Activated naive CD4-positive, alpha-beta T cell treated with anti-CD3 and anti-CD28 coated beads for 36 hours (primary cell): ENCODE results near the gene SLC13A4. TPM values are rescaled to one million over a fixed set of nuclear protein-coding genes. Genes with fewer than 3 reads are reported as not detected.
"Not testable (repeated sequence)": the region's sequence is repeated elsewhere in the genome, so short reads cannot be mapped to it uniquely, and the experiment has no call there.

Experiments
- CTCF ChIA-PET: fragments of 350-600 bp; sonication (Branson Sonifier 250); formaldehyde crosslinking; loops from one replicate; lab custom pipeline; 2021; ENCODE audit warnings: antibody characterized with exemption; lab: Charles Lee
- DNase-seq: peaks from one replicate; pipeline ENCODE4 v3.0.0-alpha.2; 2020
- H3K27ac Mint-ChIP-seq: one replicate; pipeline ENCODE4 v1.8.0; 2021; ENCODE audit warnings: mild to moderate bottlenecking, mixed read lengths
- H3K27me3 Mint-ChIP-seq: one replicate; pipeline ENCODE4 v1.8.0; 2021; ENCODE audit warnings: low read depth, mixed read lengths
- H3K36me3 Mint-ChIP-seq: one replicate; pipeline ENCODE4 v1.8.0; 2021; ENCODE audit warnings: low read depth, mixed read lengths
- H3K4me1 Mint-ChIP-seq: one replicate; pipeline ENCODE4 v1.8.0; 2021; ENCODE audit warnings: low read depth, mixed read lengths
- H3K4me3 Mint-ChIP-seq: one replicate; pipeline ENCODE4 v1.8.0; 2021; ENCODE audit warnings: mild to moderate bottlenecking, moderate library complexity, mixed read lengths
- H3K9me3 Mint-ChIP-seq: one replicate; pipeline ENCODE4 v1.8.0; 2021; ENCODE audit warnings: mixed read lengths
- intact Hi-C: fragments of 100-400 bp; cut with micrococcal nuclease; formaldehyde crosslinking; loops from one replicate; pipeline ENCODE4 v1.15.1; 2023
- total RNA-seq, 2 experiments: library from RNA; stranded (reverse); gene quantifications; one replicate each; pipeline ENCODE4 v1.2.3, GENCODE V29; 2021

Gene SLC13A4, protein sequence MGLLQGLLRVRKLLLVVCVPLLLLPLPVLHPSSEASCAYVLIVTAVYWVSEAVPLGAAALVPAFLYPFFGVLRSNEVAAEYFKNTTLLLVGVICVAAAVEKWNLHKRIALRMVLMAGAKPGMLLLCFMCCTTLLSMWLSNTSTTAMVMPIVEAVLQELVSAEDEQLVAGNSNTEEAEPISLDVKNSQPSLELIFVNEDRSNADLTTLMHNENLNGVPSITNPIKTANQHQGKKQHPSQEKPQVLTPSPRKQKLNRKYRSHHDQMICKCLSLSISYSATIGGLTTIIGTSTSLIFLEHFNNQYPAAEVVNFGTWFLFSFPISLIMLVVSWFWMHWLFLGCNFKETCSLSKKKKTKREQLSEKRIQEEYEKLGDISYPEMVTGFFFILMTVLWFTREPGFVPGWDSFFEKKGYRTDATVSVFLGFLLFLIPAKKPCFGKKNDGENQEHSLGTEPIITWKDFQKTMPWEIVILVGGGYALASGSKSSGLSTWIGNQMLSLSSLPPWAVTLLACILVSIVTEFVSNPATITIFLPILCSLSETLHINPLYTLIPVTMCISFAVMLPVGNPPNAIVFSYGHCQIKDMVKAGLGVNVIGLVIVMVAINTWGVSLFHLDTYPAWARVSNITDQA
- not detected for total RNA-seq

DNA sequence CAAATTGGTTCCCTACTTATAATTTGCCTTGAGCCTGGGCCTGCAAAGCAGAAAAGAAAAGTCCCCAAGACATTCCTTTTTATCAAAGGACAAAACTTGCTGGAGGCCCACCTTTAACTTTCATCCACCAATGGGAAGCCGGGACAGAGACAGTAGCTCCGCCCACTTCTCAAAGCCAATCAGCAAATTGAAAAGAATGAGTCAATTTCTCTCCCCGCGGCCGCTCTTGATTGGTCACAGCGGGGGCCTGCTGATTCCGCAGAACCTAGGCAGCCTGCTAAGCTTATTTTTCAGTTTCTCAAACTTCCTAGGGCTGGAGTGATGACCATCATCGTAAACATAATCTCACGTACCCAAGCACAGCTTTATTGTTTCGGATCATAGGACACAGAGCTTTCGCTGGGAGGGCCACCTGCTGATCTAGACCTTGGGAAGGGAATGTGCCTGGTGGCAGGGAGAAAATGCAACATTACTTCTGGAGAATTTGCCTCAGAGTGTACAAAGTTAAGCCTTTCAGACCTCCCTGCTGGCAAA is at the start of gene SLC13A4:
Gene SLC13A4, minus strand, starts transcription at position 51 of the 534 bp plus-strand sequence. CDS start 690 bp downstream, outside the sequence.
- intact Hi-C loops = no loop called here
- Mint-ChIP-seq H3K27me3 (peaks cover 5% of the 10 kb centered on the region), H3K9me3 (no peaks in the 10 kb centered on the region), H3K27ac (no peak within 1 kb of the TSS), H3K36me3 (no peaks in the 10 kb centered on the region), H3K4me3 (no peak within 1 kb of the TSS), H3K4me1 (no peaks in the 10 kb centered on the region)
- DNase-seq = no peak
- CTCF ChIA-PET = no interaction called here

GRCh38 chr7:135775915-135776314 is 47.9 kb upstream of the SLC13A4 start:
- peaks cover 14% of the 10 kb centered on the region for H3K27me3 Mint-ChIP-seq

GRCh38 chr7:135775230-135775629 is 47.2 kb upstream of the SLC13A4 start:
- Mint-ChIP-seq H3K9me3 (no peaks in the 10 kb centered on the region), H3K36me3 (no peaks in the 10 kb centered on the region), H3K27me3 (peaks cover 14% of the 10 kb centered on the region), H3K4me1 (no peaks in the 10 kb centered on the region), H3K4me3 (no peak overlapping the region), H3K27ac (no peak overlapping the region)
- intact Hi-C loops = no loop called here
- CTCF ChIA-PET = no interaction called here
- DNase-seq = no peak

More at GRCh38 chr7:135775915-135776314, 47.9 kb upstream of the SLC13A4 start:
- H3K9me3 Mint-ChIP-seq, H3K36me3 Mint-ChIP-seq, H3K4me1 Mint-ChIP-seq, intact Hi-C loops, CTCF ChIA-PET, H3K27ac Mint-ChIP-seq, H3K4me3 Mint-ChIP-seq, DNase-seq: not testable (repeated sequence)

DNA sequence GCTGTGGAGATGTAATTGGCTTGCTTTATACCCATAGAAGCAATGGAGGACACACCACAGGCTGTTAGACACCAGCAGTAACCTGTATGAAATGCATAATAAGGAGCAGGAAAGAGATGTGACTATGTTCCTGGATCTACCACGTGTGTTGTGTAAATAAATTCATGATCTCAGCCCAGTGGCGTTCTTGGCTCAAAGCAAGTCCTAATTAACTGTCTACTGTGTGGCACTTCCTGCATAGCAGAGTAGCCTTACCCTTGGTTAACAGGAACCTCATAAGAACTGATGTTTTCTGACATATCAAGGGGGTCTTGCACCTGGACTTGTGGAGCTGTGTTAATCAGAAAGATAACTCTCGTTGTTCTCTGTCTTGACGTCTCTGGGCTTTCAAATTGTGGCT is 46.3 kb upstream of the SLC13A4 start:
- Mint-ChIP-seq H3K4me3 (no peak overlapping the region), H3K27me3 (peaks cover 14% of the 10 kb centered on the region), H3K36me3 (no peaks in the 10 kb centered on the region), H3K27ac (no peak overlapping the region), H3K9me3 (no peaks in the 10 kb centered on the region), H3K4me1 (no peaks in the 10 kb centered on the region)
- DNase-seq = no peak
- CTCF ChIA-PET = interaction anchor here (0.6 kb wide), 1 partner anchor 60 kb away, joined by 6 read pairs; no protein-coding TSS in a partner anchor
- intact Hi-C loops = no loop called here

GRCh38 chr7:135773464-135773863 is 45.5 kb upstream of the SLC13A4 start:
- Mint-ChIP-seq H3K4me1 (no peaks in the 10 kb centered on the region), H3K36me3 (no peaks in the 10 kb centered on the region), H3K4me3 (no peak overlapping the region), H3K9me3 (no peaks in the 10 kb centered on the region), H3K27me3 (peaks cover 16% of the 10 kb centered on the region), H3K27ac (no peak overlapping the region)
- CTCF ChIA-PET = no interaction called here
- DNase-seq = no peak
- intact Hi-C loops = no loop called here

- Mint-ChIP-seq H3K4me3 (no peak overlapping the region), H3K27me3 (peaks cover 13% of the 10 kb centered on the region), H3K9me3 (no peaks in the 10 kb centered on the region), H3K27ac (no peak overlapping the region), H3K36me3 (no peaks in the 10 kb centered on the region), H3K4me1 (no peaks in the 10 kb centered on the region)
- DNase-seq = no peak
- CTCF ChIA-PET = interaction anchor here (0.5 to 1.3 kb wide), 2 partner anchors 97 to 151 kb away, joined by 3 to 4 read pairs; no protein-coding TSS in a partner anchor
- intact Hi-C loops = no loop called here
Measured at GRCh38 chr7:135772639-135773222, 44.7 kb upstream of the SLC13A4 start.

- intact Hi-C loops = no loop called here
- CTCF ChIA-PET = interaction anchor here (0.5 to 1.3 kb wide), 2 partner anchors 97 to 150 kb away, joined by 3 to 4 read pairs; no protein-coding TSS in a partner anchor
- Mint-ChIP-seq H3K36me3 (no peaks in the 10 kb centered on the region), H3K9me3 (no peaks in the 10 kb centered on the region), H3K4me1 (no peaks in the 10 kb centered on the region), H3K27ac (no peak overlapping the region), H3K4me3 (no peak overlapping the region), H3K27me3 (peaks cover 10% of the 10 kb centered on the region)
- DNase-seq = no peak
Measured at GRCh38 chr7:135771961-135772638, 44.1 kb upstream of the SLC13A4 start.

DNA sequence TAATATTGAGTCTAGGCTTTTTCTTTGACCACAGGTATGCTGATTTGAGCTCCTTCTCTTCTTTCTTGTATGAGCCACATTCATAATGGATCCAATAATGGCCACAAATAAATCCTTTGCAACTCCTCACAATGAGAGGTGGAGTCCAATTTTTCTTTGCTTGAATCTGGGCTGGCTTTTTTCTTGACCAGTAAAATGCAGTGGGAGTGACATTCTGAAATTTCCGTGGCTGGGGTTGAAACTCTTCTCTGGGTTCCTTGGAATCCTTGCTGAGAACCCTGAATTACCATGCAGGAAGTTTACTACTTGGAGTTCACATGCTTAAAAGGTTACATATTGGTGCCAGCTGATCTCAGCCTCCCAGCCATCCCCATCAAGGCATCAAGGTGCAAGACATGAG is 43.1 kb upstream of the SLC13A4 start:
- DNase-seq = no peak
- peaks cover 14% of the 10 kb centered on the region for H3K27me3 Mint-ChIP-seq
- no peak overlapping the region for H3K4me3 Mint-ChIP-seq
- intact Hi-C loops = no loop called here
- no peaks in the 10 kb centered on the region for H3K9me3 Mint-ChIP-seq
- CTCF ChIA-PET = no interaction called here
- no peaks in the 10 kb centered on the region for H3K4me1 Mint-ChIP-seq
- no peaks in the 10 kb centered on the region for H3K36me3 Mint-ChIP-seq
- no peak overlapping the region for H3K27ac Mint-ChIP-seq

- no peak for DNase-seq
- CTCF ChIA-PET = no interaction called here
- Mint-ChIP-seq H3K27me3 (peaks cover 14% of the 10 kb centered on the region), H3K36me3 (no peaks in the 10 kb centered on the region), H3K27ac (no peak overlapping the region), H3K9me3 (no peaks in the 10 kb centered on the region), H3K4me3 (no peak overlapping the region), H3K4me1 (no peaks in the 10 kb centered on the region)
- intact Hi-C loops = no loop called here
Measured at GRCh38 chr7:135770139-135770710, 42.2 kb upstream of the SLC13A4 start.

GRCh38 chr7:135769005-135769802 is 41.2 kb upstream of the SLC13A4 start:
- no peaks in the 10 kb centered on the region for H3K36me3 Mint-ChIP-seq
- no peaks in the 10 kb centered on the region for H3K9me3 Mint-ChIP-seq
- no peak overlapping the region for H3K27ac Mint-ChIP-seq
- intact Hi-C loops = no loop called here
- H3K27me3 Mint-ChIP-seq = peaks cover 16% of the 10 kb centered on the region
- H3K4me1 Mint-ChIP-seq = no peaks in the 10 kb centered on the region
- CTCF ChIA-PET = no interaction called here
- H3K4me3 Mint-ChIP-seq = no peak overlapping the region
- no peak for DNase-seq

DNA sequence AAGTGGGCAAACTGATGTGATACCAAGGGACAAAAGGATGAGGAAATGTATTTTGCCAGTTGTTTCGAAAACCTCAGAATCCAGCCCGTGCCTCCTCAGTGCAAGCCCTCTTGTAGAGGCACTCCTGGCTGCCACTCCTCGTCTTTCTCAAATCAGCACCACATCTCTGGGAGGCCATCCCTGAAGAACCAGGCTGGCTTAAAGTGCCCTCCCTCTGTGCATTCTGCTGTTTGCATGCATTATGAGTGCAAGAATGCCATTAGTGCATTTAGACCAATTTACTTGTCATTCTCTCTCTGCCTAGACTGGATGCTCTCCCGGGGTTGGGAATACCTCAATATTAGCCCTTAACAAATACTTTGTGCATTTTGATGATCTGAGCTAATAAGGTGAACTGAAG is 40.5 kb upstream of the SLC13A4 start:
- Mint-ChIP-seq H3K27me3 (peaks cover 19% of the 10 kb centered on the region), H3K9me3 (no peaks in the 10 kb centered on the region), H3K4me3 (no peak overlapping the region), H3K27ac (no peak overlapping the region), H3K4me1 (no peaks in the 10 kb centered on the region), H3K36me3 (no peaks in the 10 kb centered on the region)
- no peak for DNase-seq
- CTCF ChIA-PET = no interaction called here
- intact Hi-C loops = no loop called here
